Stomach smooth muscle (tissue), 2 donors: ENCODE measurements around the gene TEX14.

ENCODE experiments used
- H3K27ac ChIP-seq: one replicate; pipeline ENCODE4 v1.7.0; 2013; ENCODE audit warnings: mild to moderate bottlenecking, low read length, inconsistent platforms
- H3K27me3 ChIP-seq, 2 donors: one replicate each; pipeline ENCODE4 v1.7.0; 2013; ENCODE audit warnings: low read length in 2 of 2; ENCODE audit not compliant: insufficient read depth in 2 of 2, control insufficient read depth in 1 of 2
- H3K36me3 ChIP-seq, 2 donors: one replicate each; pipeline ENCODE4 v1.7.0; 2013; ENCODE audit warnings: low read length in 2 of 2; ENCODE audit not compliant: control insufficient read depth in 2 of 2, insufficient read depth in 2 of 2
- H3K4me1 ChIP-seq: one replicate; pipeline ENCODE4 v1.7.0; 2013; ENCODE audit warnings: low read length; ENCODE audit not compliant: control insufficient read depth, insufficient read depth
- H3K4me3 ChIP-seq, 2 donors: one replicate each; pipeline ENCODE4 v1.7.0; 2013; ENCODE audit warnings: low read length in 2 of 2
- H3K9ac ChIP-seq, 2 donors: one replicate each; pipeline ENCODE4 v1.7.0; 2013; ENCODE audit warnings: low read length in 2 of 2, mild to moderate bottlenecking in 1 of 2
- H3K9me3 ChIP-seq, 2 donors: one replicate each; pipeline ENCODE4 v1.7.0; 2013; ENCODE audit warnings: low read length in 2 of 2; ENCODE audit not compliant: control insufficient read depth in 2 of 2
- donor health status: healthy.
- donor health status: Pancreatic carcinoma.

TEX14 gene

DNA sequence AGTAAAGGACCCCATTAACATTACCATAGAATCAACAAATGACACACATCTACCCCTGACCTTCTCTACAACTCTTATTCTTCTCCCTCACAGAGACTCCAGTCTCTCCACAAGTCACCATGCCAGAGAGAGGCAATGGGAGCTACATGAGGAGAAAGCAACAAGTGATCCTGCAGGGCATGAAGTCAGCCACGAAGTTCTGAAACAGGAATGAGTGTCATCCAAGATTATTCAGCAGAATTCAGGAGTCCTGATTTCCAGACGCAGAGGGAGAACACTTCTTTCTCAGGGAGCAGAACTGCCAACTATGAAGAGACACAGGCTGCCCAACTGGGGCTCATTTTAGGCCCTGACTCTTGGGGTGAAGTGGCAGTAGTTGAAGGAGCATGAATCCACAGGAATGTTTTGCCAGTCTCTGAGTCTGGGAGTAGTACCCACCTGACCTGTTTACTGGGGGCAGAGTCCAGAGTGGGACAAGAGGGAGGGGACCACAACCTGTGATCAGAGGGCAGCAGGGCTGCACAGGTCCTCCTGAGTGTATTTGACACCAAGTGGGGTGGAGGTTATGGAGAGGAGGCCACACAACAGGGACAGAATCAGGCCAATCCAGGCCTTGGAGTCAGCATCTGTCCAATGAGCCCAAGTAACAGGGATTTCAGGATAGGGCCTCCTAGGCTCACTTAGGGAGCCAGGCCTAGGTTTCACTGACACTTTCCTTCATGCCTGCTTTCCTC is 175.0 kb downstream of the TEX14 start:
- Histone ChIP-seq H3K27me3 (no peaks in the 10 kb centered on the region), H3K9ac (peak overlapping the region; percentile 84 to 90), H3K9me3 (no peaks in the 10 kb centered on the region), H3K4me3 (peak overlapping the region; percentile 84 to 98), H3K4me1 (peaks cover 47% of the 10 kb centered on the region), H3K27ac (peak overlapping the region; percentile 96), H3K36me3 (peaks cover 4 to 9% of the 10 kb centered on the region in 2 donors)

DNA sequence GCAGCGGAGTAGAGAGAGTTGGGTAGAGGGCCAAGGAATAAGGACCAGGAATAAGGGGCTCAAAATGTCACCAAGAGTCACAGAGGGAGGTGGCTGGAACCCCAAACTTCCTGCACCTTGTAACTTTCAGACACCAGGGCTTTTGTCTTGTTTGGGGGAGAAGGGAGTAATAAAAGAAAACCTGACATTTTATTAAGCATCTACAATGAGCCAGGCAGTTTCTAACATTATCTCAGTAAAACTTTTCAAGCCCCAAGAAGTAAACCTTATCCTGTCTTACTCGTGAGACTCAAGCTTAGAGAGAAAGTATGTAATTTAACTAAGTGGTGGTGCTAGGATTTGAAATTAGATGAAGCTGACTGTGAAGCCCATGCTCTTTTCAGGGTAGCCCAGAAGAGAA is 176.6 kb downstream of the TEX14 start:
- Histone ChIP-seq H3K27ac (peak overlapping the region; percentile 79), H3K27me3 (no peaks in the 10 kb centered on the region), H3K4me3 (peak overlapping the region in 1 of 2 donors; percentile 78), H3K9me3 (no peaks in the 10 kb centered on the region), H3K36me3 (peaks cover 14 to 20% of the 10 kb centered on the region in 2 donors), H3K4me1 (peaks cover 44% of the 10 kb centered on the region), H3K9ac (peak overlapping the region in 1 of 2 donors; percentile 78)

DNA sequence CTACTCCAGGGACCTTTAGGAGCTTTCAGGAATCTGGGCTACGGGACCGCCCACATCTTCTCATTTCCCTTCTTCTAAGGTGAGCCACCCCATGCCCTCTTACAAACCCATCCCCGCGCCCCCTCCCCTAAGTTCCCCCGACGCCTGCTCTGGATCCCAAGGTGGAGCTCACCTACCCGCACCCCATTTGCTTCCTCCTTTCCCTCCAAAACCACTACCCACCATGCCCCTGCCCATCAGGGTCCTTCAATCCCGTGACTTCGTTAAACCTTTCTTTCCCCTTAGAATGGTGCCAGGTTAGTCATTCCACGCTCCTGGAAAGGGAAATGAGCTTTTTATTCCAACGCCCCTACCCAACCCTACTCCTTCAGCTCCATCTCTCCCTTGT is 177.1 kb downstream of the TEX14 start:
- peak overlapping the region; percentile 66 to 78 for H3K9ac ChIP-seq
- H3K9me3 ChIP-seq = no peaks in the 10 kb centered on the region
- peak overlapping the region; percentile 60 to 78 for H3K4me3 ChIP-seq
- peaks cover 19 to 25% of the 10 kb centered on the region in 2 donors for H3K36me3 ChIP-seq
- H3K27me3 ChIP-seq = no peaks in the 10 kb centered on the region
- peaks cover 39% of the 10 kb centered on the region for H3K4me1 ChIP-seq
- H3K27ac ChIP-seq = peak overlapping the region; percentile 79

DNA sequence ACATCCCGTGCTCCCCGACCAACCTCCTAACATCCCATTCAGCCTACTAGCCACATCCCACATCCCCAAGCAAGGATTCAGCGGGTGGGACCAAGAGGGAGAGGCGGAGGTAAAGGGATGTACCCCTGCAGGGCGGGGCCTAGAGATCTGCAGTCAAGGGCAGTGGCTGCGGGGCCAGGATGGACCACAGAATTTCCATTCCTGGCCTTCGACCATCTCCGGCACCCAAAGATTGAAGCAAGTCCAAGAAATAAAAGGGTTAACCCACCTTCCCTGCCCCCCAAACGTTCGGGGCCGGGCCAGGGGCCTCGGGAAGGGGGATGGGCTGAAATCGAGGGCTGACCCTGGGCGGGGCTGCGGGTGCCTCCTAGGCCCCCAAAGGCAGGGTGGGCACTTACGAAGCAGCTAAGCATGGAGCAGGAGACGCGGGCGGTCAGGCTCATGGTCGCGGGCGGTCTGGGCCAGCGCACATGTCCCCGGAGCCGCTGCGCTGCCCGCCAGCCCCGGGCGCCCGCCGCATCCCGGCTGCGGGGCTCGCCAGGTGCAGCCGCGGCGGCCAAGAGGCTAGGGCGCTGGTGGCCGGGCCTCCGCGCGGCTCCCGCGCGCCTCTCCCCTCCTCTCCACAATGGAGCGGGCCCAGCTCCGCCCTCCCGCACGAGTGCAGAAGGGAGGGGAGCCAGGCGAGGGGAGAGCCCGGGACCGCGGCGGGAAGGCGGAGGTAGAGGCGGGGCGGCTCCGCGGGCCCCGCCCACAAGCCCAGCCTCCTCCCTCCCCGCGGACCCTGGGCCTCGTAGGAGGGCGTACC is 177.7 kb downstream of the TEX14 start, which contains the start of gene MTMR4:
MTMR4 (minus strand) TSS at position 674 of the 805 bp plus-strand sequence; CDS start at position 443, 231 bp downstream.
- Histone ChIP-seq H3K4me3 (peak within 1 kb of the TSS; percentile 60 to 78), H3K4me1 (peaks cover 37% of the 10 kb centered on the region), H3K9me3 (no peaks in the 10 kb centered on the region), H3K27me3 (no peaks in the 10 kb centered on the region), H3K9ac (peak within 1 kb of the TSS; percentile 74 to 78), H3K27ac (peak within 1 kb of the TSS; percentile 79), H3K36me3 (peaks cover 23 to 31% of the 10 kb centered on the region in 2 donors)

DNA sequence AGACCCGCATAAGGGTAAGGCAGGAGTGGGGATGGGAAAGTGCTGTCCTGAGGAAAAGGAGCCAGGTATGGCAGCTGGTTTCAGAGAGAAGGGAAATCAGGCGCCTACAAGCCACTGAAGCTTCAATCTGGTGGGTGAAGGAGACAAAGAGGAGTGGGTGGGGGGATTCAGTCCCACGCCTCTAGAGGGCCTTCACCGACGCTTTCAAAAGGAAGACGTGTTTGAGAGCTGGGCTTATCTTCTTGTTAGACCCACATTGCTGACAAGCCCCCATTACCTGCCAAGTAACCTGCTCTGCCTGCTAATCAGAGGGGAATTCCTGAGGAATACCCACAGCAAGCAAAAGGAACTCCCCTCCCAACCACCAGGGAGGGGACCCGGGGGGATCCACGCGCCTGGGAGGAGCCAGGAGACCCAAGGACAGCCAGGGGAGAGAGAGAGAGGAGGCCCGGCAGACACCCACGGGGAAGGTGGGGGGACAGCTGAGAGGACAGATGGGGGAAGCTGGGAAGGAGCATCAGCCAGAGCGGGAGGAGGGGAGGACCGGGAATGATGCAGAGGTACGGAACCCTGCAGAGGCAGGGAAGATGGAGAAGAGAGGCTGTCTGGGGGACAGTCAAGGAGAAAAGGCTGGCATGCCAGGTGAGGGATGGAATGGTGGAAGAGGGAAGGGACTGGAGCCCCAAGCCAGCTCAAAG is 178.4 kb downstream of the TEX14 start:
- H3K9me3 ChIP-seq = no peaks in the 10 kb centered on the region
- H3K4me1 ChIP-seq = peaks cover 33% of the 10 kb centered on the region
- no peaks in the 10 kb centered on the region for H3K27me3 ChIP-seq
- H3K9ac ChIP-seq = peak overlapping the region; percentile 74 to 78
- no peak overlapping the region for H3K27ac ChIP-seq
- H3K4me3 ChIP-seq = peak overlapping the region; percentile 60 to 78
- H3K36me3 ChIP-seq = peaks cover 30 to 38% of the 10 kb centered on the region in 2 donors

DNA sequence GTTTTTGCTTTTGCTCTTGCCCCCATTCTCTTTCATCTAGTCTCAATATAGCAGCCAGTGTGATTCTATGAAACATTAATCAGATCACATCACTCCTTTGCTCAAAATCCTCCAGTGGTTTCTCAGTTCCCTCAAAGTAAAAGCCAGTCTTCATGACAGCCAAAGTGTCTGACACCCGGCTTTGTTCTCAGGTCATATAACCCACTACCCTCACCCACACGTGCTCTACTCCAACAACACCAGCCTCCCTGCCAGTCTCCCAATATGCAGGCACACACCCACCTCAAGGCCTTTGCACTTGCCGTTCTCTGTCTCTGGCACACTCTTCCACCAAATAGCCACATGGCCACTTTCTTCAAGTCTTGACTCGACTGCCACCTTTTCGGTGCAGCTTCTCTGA is 181.8 kb downstream of the TEX14 start:
- Histone ChIP-seq H3K4me1 (peaks cover 16% of the 10 kb centered on the region), H3K27ac (no peak overlapping the region), H3K27me3 (no peaks in the 10 kb centered on the region), H3K9ac (no peak overlapping the region), H3K36me3 (peaks cover 51 to 65% of the 10 kb centered on the region in 2 donors), H3K9me3 (no peaks in the 10 kb centered on the region), H3K4me3 (no peak overlapping the region)

DNA sequence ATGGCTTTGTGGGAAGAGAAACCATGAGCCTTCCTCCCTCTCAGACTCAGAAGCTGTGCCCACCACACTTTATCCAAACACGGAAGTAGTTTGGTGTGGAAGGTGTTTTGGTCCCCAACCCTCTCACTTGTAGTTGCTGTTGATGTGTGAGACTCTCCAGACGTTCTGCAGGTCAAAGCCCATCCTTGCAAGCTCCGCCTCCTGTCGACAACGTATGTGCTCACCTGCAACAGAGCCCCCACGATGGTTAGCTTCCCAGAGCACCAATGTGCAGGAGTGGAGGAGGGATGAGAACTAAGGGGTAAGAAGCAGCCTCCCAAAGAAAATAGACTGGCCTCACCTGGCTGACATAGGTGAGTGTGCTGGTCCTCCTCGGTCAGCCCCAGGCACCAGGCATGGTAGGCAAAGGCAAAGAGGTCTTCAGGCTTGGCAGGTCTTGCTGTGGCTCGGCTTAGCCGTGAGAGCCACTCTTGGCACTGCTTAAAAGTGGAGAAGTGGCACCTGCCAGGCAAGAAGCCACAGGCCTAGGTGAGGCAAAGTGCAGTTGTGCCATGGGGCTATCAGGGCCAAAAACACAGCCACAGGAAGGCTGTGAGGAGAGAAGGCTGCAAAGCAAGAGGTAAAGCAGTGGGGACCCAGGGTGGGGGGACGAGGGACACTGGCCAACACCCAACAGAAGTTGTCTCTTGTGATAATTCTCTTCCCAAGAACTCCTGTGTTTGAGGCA is 183.3 kb downstream of the TEX14 start:
- H3K27me3 ChIP-seq = no peaks in the 10 kb centered on the region
- H3K4me1 ChIP-seq = peaks cover 4% of the 10 kb centered on the region
- H3K36me3 ChIP-seq = peaks cover 67 to 79% of the 10 kb centered on the region in 2 donors
- no peak overlapping the region for H3K4me3 ChIP-seq
- no peaks in the 10 kb centered on the region for H3K9me3 ChIP-seq
- no peak overlapping the region for H3K27ac ChIP-seq
- no peak overlapping the region for H3K9ac ChIP-seq

DNA sequence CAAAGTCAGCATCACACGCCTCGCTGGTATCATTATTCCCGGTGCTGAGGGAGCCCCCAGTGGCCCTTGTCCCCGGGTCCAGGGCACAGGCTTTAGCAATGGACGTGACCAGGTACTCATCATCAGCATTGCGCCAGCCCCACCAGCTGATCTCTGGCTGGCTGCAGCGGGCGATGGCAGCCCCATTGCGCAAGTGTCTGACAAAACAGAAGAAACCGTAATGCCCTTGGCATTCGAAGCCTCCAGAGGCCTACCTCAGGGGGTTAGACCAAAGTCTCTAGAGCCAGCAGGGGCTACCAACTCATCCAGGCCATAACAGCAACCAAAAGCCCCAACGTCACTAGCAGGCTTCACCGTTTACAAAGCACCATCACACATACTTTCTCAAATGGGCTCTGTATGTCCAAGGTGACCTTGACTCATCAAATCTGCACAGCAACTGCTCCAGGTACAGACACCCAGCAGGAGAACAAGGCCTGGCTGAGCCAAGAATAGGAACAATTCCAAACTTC is 184.7 kb downstream of the TEX14 start:
- Histone ChIP-seq H3K27ac (no peak overlapping the region), H3K36me3 (peaks cover 72 to 82% of the 10 kb centered on the region in 2 donors), H3K4me3 (no peak overlapping the region), H3K9me3 (no peaks in the 10 kb centered on the region), H3K9ac (no peak overlapping the region), H3K27me3 (no peaks in the 10 kb centered on the region), H3K4me1 (no peaks in the 10 kb centered on the region)
